KOPT-K1 (cell line): ENCODE data around the gene KIAA0825.
A peak's percentile ranks its signal among the peaks of the same experiment; 100 is the strongest.
"Not testable (repeated sequence)": the region's sequence is repeated elsewhere in the genome, so short reads cannot be mapped to it uniquely, and the experiment has no call there.

Experiments
- H3K27ac ChIP-seq: fragments of 200-600 bp; sonication (generic); 2 replicates; pipeline ENCODE4 v1.5.1; 2016; ENCODE audit warnings: antibody characterized with exemption, mild to moderate bottlenecking, low read depth, low read length; ENCODE audit not compliant: poor library complexity, severe bottlenecking
- H3K36me3 ChIP-seq: fragments of 200-600 bp; sonication (generic); 2 replicates; pipeline ENCODE4 v1.5.1; 2017; ENCODE audit warnings: antibody characterized with exemption, mild to moderate bottlenecking, low read length, moderate library complexity; ENCODE audit not compliant: insufficient read depth
- H3K9me3 ChIP-seq: fragments of 200-600 bp; sonication (generic); 2 replicates; pipeline ENCODE4 v1.5.1; 2017; ENCODE audit warnings: antibody characterized with exemption, low read length, mild to moderate bottlenecking; ENCODE audit not compliant: insufficient read depth, poor library complexity, severe bottlenecking

KIAA0825 gene

DNA sequence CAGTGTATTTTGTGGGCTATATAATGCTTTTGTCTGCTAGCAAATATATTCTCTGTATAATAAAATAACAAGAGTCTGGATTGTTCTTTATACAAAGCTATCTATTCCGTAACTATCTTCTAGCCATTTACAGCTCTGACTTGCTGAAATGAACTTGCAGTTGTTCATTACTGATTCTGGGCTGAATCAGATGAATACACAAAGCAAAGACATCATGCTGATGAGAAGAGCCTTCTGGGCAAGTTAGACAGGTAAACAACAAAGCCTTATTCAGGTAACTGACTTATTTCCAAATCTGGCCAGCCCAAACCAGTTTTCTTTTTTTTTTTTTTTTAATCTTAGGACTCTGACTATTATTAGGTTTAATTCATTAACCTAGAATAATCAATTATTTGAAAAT, 255.5 kb downstream of the KIAA0825 start:
- Histone ChIP-seq H3K9me3 (no peaks in the 10 kb centered on the region), H3K27ac (no peak overlapping the region), H3K36me3 (no peaks in the 10 kb centered on the region)

DNA sequence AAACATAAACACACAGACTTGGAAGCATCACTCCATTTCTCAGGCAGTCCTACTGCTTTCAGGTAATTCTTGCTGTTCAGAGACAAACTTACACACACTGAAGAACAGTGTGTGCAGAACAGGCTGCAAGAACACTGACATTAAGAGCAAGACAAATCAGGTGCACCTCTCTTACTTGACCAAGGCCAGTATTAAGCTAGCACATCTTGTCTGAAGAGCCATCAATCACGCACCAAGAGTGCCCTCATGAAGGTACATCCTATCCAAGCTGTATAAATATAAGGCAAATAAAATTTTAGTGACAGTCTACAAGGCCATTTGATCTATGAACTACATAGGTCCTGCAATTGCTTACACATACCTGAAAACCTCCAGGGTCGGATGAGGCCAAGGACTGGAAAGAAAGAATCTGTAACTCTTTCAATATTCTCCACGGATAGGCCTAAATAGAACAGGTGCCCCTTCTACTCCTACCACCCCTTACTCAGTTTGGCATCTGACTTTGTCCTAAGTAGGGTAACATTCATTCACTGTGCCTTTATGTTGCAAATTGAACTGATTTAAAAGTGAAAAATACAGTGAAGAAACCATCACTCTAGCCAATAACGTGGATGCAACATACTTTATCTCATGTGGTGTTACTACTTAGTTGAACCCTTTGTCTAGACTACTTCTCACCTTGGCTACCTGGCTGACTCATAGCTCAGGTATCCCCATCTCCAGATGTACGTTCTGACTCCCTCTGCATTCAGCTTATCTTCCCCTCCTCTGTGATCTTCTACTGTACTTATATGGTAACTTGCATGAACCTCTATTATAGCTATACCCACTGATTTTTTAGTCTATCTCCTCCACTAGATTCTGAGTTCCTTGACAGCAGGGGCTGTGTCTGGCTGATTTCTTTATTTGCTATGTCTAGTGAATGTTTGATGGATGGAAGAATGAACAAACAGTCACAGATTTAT, 256.3 kb downstream of the KIAA0825 start:
- no peak overlapping the region for H3K27ac ChIP-seq
- no peaks in the 10 kb centered on the region for H3K9me3 ChIP-seq

DNA sequence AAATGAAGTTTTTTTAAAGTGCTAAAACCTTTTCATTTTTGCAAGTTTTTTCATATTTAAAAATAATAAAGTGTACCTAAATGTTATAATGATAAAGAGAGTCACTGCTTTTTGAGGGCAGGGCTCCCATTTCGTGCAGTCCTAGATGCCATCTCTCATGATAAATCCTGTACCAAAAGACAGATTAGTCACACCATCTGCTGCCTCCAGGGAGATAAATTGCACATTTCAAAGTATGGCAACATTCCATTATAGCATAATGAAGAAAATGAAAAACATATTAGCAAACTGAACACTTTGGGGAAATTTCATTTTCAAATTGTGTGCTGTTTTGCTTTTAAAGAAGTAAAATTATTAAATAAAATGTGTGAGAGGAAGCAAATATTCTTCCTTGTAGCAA, 257.2 kb downstream of the KIAA0825 start:
- Histone ChIP-seq H3K27ac (no peak overlapping the region), H3K36me3 (no peaks in the 10 kb centered on the region), H3K9me3 (no peaks in the 10 kb centered on the region)

More for the DNA sequence above, 256.3 kb downstream of the KIAA0825 start:
- no peaks in the 10 kb centered on the region for H3K36me3 ChIP-seq

DNA sequence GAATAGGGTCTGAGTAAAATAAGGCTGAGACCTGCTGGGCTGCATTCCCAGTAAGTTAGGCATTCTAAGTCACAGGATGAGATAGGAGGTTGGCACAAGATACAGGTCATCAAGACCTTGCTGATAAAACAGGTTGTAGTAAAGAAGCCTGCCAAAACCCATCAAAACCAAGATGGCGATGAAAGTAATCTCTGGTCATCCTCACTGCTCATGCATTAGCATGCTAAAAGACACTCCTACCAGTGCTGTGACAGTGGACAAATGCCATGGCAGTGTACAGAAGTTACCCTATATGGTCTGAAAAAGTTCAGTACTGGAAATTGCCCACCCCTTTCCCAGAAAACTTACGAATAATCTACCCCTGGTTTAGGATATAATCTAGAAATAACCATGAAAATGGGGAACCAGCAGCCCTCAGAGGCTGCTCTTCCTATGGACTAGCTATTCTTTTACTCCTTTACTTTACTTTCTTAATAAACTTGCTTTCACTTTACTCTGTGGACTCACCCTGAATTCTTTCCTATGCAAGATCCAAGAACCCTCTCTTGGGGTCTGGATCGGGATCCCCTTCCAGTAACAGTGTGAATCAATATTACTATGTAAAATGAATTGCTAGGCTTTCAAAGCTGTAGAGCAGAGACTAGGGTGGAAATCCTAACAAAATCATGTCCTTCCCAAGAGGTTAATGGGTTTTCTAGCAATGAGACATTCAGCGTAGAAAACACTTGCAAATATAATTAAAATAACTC, 257.8 kb downstream of the KIAA0825 start:
- Histone ChIP-seq H3K9me3 (no peaks in the 10 kb centered on the region), H3K27ac (no peak overlapping the region), H3K36me3 (no peaks in the 10 kb centered on the region)

DNA sequence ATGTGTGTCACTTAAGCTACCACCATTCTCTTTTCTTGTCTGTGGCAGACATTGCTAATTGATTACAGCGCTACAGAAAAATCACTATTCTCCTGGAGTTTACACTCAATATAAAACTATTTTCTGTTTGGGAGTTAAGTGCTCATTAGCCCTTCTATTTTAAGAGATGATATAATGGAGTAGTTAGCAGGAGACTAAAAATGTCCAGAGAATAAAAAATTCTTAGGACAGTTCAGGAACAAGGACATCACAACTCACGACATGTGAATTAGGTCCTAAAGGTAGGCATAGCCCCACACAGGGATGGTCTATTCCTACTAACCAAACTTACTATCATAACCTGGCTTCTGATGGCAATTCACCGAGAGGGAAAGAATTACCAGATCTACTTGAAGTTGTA, 258.5 kb downstream of the KIAA0825 start:
- no peak overlapping the region for H3K27ac ChIP-seq

DNA sequence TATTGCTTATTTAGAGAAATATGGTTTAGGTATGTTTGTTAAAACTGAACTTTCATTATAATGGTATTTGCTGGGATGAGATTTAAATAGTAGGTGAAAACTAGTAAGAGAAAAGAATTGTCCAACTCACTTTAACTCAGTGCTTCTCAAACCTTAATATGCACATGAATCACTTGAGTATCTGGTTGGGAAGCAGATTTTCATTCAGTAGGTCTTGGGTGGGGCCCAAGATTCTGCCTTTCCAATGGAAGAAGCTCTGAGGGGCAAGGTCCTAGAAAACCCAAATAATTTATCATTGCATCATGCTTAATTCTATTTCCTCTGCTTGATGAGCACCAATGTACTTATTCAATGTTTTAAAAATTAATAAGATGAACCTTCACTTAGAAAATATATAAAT, 262.6 kb downstream of the KIAA0825 start:
- Histone ChIP-seq H3K9me3 (no peaks in the 10 kb centered on the region), H3K36me3 (no peaks in the 10 kb centered on the region), H3K27ac (no peak overlapping the region)

More for the DNA sequence above, 258.5 kb downstream of the KIAA0825 start:
- Histone ChIP-seq H3K9me3 (no peaks in the 10 kb centered on the region), H3K36me3 (no peaks in the 10 kb centered on the region)

DNA sequence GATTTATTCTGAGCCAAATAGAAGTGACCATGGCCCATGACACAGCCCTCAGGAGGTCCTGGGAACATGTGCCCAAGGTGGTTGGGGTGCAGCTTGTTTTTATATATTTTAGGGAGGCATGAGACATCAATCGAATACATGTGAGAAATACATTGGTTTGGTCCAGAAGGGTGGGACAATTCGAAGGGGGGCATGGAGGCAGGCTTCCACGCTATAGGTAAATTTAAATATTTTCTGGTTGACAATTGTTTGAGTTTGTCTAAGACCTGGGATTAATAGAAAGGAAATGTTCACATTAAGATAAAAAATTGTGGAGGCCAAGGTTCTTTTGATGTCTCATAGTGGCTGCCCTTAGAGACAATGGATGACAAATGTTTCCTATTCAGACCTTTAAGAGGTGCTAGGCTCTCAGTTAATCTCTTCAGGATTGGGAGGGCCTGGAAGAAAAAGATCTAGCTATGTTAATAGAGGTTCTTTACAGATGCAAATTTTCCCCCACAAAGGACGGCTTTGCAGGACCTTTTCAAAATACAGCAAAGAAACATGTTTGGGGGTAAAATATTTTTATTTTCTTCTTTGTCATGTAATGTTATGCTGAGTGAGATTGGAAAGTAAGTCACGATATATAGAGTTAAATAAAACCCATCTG, 263.4 kb downstream of the KIAA0825 start:
- not testable (repeated sequence) for H3K36me3 ChIP-seq, H3K9me3 ChIP-seq, H3K27ac ChIP-seq

DNA sequence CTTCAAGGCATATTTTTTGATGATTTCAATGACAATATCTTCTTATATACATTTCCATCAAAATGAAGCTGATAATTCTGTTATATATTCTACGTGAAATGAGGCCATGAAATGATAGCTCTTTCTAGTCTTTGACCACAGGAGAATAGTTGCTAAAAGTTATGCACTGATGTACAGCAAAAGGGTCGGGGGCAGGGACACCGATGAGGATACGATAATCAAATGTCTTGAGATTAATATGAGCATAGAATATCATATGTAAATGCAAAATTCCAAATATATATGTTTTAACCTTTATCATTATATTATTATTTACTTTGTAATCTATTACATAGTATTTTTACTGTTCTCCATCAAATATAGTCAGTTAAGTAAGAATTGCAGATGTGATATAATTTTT, 264.8 kb downstream of the KIAA0825 start:
- H3K27ac ChIP-seq: no peak overlapping the region
- H3K36me3 ChIP-seq: no peaks in the 10 kb centered on the region
- peaks cover 1% of the 10 kb centered on the region for H3K9me3 ChIP-seq

DNA sequence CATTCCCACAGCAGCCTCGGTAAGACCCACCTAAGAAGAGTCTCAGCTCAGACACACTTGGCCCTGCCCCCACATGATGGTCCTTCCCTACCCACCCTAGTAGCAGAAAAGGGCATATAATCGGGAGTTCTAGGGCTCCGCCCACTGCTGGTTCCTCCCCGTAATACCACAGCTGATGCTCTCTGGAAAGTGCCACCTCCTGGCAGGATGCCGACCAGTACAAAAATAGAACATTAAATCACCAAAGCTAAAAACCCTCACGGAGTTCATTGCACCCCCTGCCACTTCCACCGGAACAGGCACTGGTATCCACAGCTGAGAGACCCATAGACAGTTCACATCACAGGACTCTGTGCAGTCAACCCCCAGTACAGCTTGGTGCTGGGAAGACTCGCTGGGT, 271.3 kb downstream of the KIAA0825 start:
- Histone ChIP-seq H3K27ac (no peak overlapping the region), H3K9me3 (peaks cover 21% of the 10 kb centered on the region)

DNA sequence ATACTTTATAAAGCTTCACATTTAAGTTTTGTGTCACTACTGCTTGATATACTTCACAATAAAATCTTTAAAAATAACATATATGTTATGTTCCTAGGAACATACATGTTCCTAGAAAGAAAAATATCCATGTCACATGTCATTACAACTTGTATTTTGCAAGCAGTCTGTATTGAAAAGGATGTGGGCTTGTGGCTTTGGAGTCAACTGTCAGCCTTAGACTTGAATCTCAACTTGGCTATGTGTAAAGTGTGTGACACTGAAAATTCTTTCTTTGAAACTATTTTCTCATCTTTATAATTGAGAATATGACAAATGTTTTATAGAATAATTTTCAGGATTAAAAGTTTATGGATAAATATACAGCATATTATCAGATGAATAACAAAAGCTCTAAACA, 273.1 kb downstream of the KIAA0825 start:
- H3K27ac ChIP-seq: peak overlapping the region; percentile 52
- peaks cover 21% of the 10 kb centered on the region for H3K9me3 ChIP-seq
- H3K36me3 ChIP-seq: no peaks in the 10 kb centered on the region

More for the DNA sequence above, 271.3 kb downstream of the KIAA0825 start:
- no peaks in the 10 kb centered on the region for H3K36me3 ChIP-seq

DNA sequence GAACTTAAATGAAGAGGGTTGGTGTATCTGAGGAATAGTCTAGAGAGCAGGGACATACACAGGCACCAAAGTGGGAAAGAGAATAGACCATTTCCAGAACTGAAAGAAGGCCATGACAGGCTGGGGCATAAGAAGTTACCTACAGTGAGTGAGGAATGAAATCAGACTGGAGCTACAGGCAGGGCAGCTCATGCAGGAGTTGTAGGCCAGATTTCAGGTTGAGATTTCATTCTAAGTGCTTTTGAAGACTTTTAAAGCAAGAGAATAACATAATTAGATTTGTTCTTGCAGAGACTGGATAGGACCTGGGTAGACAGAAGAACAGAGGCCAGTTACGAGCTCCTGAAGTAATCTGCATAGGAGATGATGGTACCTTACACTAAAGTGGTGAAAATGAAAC, 280.8 kb downstream of the KIAA0825 start:
- Histone ChIP-seq H3K36me3 (no peaks in the 10 kb centered on the region), H3K27ac (no peak overlapping the region)

DNA sequence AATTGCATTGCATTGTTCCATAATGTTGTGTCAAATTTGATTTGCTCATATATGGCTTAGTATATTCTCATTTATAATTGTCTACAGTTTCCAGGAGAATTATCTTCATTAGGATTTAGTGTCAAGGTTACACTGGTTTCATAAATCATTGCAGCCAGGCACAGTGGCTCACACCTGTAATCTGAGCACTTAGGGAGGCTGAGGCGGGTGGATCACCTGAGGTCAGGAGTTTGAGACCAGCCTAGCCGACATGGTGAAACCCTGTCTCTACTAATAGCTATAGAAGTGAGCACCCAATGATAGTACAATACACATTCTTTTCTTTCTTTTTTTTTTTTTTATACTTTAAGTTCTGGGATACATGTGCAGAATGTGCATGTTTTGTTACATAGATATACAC, 282.5 kb downstream of the KIAA0825 start:
- Histone ChIP-seq H3K9me3 (no peaks in the 10 kb centered on the region), H3K36me3 (no peaks in the 10 kb centered on the region), H3K27ac (no peak overlapping the region)

More for the DNA sequence above, 280.8 kb downstream of the KIAA0825 start:
- H3K9me3 ChIP-seq: no peaks in the 10 kb centered on the region

DNA sequence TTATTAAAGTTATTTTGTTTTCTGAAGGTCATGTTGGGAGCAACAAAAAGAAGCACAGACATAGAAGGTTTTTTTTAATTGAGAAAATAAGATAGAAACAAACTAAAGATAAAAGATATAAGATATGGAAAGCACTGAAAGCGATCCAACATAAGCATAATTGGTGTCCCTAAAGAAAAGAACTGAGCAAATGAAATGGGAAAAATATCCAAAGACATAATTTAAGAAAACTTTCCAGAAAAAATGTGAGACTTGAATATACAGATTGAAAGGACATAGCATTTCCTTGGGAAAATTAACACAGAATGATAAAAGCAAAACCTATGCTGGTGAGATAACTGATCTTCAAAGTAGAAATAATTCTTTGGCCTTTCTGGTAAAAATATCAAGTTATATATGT, 289.3 kb downstream of the KIAA0825 start:
- H3K9me3 ChIP-seq: peaks cover 8% of the 10 kb centered on the region
- no peaks in the 10 kb centered on the region for H3K36me3 ChIP-seq
- H3K27ac ChIP-seq: no peak overlapping the region

DNA sequence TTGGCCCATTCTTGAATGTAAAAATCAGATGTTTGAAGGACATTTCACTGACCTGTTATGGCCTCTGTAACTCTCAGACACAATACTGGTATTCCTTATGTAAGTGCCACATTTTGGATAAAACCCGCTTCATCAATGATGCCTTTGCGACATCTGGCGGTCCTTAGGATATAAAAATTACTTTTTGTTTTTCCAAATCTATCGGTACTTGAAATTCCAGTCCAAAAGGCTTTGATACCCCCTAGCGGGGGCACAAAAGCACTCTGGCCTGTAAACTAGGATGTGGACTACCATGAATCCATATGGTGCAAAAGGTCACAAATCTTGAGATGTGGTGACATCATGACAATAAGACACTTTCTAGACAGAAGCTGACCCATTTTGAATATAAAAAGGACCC, 291.8 kb downstream of the KIAA0825 start:
- Histone ChIP-seq H3K9me3 (peaks cover 8% of the 10 kb centered on the region), H3K27ac (no peak overlapping the region), H3K36me3 (no peaks in the 10 kb centered on the region)
